RWPE2 (cell line): ENCODE measurements around the gene SH3BP5L.
A peak's percentile ranks its signal among the peaks of the same experiment; 100 is the strongest.

ENCODE experiments used
- ATAC-seq: fragments of 200-7000 bp; cut with Tn5 transposase; 3 replicates; pipeline ENCODE4 v1.9.1; 2021; ENCODE audit warnings: low read depth
- DNase-seq: peaks from one replicate; pipeline ENCODE4 v3.0.0-alpha.2; 2020; ENCODE audit warnings: low spot score
- H3K27ac ChIP-seq: fragments of 450-650 bp; 2 replicates; pipeline ENCODE4 v1.5.1; 2017; ENCODE audit warnings: mild to moderate bottlenecking; ENCODE audit not compliant: poor library complexity, severe bottlenecking
- H3K27me3 ChIP-seq: fragments of 250-450 bp; sonication (Bioruptor Pico); 2 replicates; pipeline ENCODE4 v1.5.1; 2021; ENCODE audit warnings: mild to moderate bottlenecking, moderate library complexity; ENCODE audit not compliant: insufficient read depth, poor library complexity, severe bottlenecking
- H3K36me3 ChIP-seq: fragments of 250-450 bp; sonication (Bioruptor Pico); 2 replicates; pipeline ENCODE4 v1.5.1; 2020; ENCODE audit warnings: low read depth, mild to moderate bottlenecking, moderate library complexity
- H3K4me1 ChIP-seq: fragments of 250-450 bp; sonication (Bioruptor Pico); 2 replicates; pipeline ENCODE4 v1.5.1; 2021; ENCODE audit warnings: mild to moderate bottlenecking, moderate library complexity; ENCODE audit not compliant: insufficient read depth, poor library complexity, severe bottlenecking
- H3K4me3 ChIP-seq: fragments of 250-450 bp; sonication (Bioruptor Pico); 2 replicates; pipeline ENCODE4 v1.5.1; 2021; ENCODE audit warnings: mild to moderate bottlenecking, moderate library complexity; ENCODE audit not compliant: severe bottlenecking
- H3K9me3 ChIP-seq: fragments of 250-450 bp; sonication (Bioruptor Pico); 2 replicates; pipeline ENCODE4 v1.5.1; 2021; ENCODE audit warnings: mild to moderate bottlenecking, moderate library complexity; ENCODE audit not compliant: severe bottlenecking
- TF ChIP-seq, protein P1 (sequence below): fragments of 450-650 bp; IDR thresholded peaks from one replicate; pipeline ENCODE4 v1.5.1; 2017; ENCODE audit warnings: mild to moderate bottlenecking, moderate library complexity; ENCODE audit not compliant: poor library complexity, severe bottlenecking

SH3BP5L gene

DNA sequence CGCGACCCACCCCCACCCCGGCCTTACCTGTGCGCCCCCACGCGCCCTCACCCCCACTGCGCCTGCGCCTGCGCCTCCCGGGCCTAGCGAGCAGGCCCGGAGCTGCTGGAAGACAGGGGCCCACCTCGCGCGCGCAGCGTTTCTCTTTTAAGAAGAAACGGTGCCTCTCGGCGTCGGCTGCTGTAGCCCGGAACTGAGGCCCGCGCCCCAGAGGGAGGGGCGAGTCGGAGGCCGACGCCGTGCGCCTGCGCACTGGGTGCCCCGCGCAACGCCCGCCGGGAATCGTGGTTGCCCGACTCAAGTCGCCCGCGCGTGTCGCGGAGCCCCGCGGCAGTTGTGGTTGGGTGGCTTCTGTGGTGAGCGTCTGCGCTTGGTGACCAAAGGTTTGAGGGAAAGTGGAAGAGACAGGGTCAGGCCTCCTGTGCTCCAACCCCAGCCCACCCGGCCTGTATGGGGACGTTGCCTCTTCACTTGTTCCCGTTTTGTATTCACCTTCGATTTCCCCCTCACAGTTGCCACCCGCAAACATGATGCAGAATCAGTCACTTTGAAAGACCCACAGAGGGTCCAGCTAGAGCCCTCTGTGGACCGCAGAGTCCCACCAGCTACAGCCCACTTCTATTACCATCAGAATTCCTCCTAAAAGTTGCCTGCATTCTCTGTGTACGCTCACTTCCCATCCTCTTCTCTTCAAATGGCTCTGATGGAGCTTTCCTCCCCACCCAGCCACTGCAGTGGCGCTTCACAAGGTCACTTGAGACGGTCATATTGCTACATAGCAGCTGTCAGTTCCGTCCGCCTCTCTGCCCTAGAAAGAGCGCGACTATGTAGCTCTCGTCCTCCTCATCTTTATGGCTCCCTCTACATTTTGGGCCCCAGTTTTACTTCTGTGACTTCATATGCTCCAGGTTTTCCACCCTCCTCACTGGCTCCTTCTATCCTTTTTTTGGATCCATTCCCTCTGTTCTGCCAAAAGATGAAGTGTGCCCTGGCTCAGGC lies 33.5 kb upstream of the SH3BP5L start, which contains the start of gene ZNF692:
ZNF692 (minus strand) TSS at position 195 of the 999 bp plus-strand sequence. CDS start 776 bp downstream, outside the sequence.
- Histone ChIP-seq H3K27me3 (no peaks in the 10 kb centered on the region), H3K36me3 (peaks cover 18% of the 10 kb centered on the region), H3K4me1 (no peaks in the 10 kb centered on the region), H3K9me3 (no peaks in the 10 kb centered on the region), H3K4me3 (peak within 1 kb of the TSS; percentile 49), H3K27ac (peak within 1 kb of the TSS; percentile 62)
- ATAC-seq (peak; percentile 85), DNase-seq (peak; percentile 93)
- TF ChIP-seq, protein P1, sequence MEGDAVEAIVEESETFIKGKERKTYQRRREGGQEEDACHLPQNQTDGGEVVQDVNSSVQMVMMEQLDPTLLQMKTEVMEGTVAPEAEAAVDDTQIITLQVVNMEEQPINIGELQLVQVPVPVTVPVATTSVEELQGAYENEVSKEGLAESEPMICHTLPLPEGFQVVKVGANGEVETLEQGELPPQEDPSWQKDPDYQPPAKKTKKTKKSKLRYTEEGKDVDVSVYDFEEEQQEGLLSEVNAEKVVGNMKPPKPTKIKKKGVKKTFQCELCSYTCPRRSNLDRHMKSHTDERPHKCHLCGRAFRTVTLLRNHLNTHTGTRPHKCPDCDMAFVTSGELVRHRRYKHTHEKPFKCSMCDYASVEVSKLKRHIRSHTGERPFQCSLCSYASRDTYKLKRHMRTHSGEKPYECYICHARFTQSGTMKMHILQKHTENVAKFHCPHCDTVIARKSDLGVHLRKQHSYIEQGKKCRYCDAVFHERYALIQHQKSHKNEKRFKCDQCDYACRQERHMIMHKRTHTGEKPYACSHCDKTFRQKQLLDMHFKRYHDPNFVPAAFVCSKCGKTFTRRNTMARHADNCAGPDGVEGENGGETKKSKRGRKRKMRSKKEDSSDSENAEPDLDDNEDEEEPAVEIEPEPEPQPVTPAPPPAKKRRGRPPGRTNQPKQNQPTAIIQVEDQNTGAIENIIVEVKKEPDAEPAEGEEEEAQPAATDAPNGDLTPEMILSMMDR, result no peak

DNA sequence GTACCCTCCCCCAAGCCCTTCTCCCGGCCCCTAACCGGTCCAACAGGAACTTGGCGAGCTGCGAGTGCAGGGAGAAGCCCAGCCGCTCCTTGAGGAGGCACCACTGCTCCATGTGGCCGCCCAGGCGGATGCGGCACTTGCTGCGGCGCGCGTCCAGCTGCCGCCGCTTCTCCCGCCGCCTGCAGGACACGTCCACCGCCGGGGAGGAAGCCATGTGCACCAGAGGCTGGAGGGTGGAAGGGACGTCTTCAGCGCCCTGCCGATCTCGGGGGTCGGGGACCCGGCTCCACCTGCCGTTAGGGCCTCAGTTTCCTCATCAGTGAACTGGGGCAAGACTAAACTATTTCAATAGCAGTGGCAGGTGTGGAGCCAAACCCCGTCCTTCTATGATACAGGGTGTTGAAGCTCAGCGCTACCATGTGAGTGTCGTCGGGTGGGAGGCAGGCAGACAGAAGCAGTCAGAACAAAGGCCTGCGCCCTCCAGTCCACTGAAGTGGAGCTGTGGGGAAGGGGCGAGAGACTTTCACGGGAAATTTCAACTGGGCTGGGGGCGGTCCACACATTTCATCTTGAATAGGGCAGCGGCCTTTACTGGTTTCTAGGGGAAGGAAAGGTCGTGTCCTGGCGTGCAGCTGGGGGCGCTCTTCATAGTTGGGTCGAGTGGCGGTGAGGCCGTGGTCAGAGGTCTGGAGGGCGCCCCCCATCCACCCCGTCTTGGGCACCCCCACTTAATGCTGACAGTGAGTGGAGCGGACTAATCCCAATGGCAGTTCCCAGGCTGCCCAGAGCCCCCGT lies 32.6 kb upstream of the SH3BP5L start:
- H3K27me3 ChIP-seq, result no peaks in the 10 kb centered on the region
- H3K36me3 ChIP-seq, result peaks cover 25% of the 10 kb centered on the region
- no peaks in the 10 kb centered on the region for H3K4me1 ChIP-seq
- DNase-seq (no peak), ATAC-seq (peak; percentile 58)
- peak overlapping the region; percentile 62 for H3K27ac ChIP-seq
- TF ChIP-seq, protein P1, result peak; percentile 34
- H3K4me3 ChIP-seq, result peak overlapping the region; percentile 49
- no peaks in the 10 kb centered on the region for H3K9me3 ChIP-seq

DNA sequence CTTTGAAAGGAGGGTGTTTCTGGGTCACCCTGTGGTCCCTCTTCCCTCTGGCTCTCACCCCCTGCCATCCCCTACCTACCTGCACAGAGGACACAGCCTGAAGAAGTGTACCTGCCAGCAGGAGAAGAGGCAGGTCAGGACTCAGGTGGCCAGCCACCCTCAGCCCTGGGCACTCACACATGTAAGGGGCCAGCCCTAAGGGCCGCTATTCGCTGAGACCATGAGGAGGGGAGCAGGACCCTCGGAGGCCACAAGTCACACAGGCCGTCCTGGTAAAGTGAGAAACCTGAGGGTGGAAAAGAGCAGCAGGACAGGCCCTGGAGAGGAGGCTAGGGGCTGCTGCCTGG lies 32.0 kb upstream of the SH3BP5L start:
- no peaks in the 10 kb centered on the region for H3K9me3 ChIP-seq
- no peaks in the 10 kb centered on the region for H3K4me1 ChIP-seq
- H3K36me3 ChIP-seq, result peaks cover 25% of the 10 kb centered on the region
- DNase-seq (no peak), ATAC-seq (no peak; the same call in 2 of the 3 replicates)
- TF ChIP-seq, protein P1, result no peak
- no peaks in the 10 kb centered on the region for H3K27me3 ChIP-seq
- peak overlapping the region; percentile 62 for H3K27ac ChIP-seq
- H3K4me3 ChIP-seq, result peak overlapping the region; percentile 49

DNA sequence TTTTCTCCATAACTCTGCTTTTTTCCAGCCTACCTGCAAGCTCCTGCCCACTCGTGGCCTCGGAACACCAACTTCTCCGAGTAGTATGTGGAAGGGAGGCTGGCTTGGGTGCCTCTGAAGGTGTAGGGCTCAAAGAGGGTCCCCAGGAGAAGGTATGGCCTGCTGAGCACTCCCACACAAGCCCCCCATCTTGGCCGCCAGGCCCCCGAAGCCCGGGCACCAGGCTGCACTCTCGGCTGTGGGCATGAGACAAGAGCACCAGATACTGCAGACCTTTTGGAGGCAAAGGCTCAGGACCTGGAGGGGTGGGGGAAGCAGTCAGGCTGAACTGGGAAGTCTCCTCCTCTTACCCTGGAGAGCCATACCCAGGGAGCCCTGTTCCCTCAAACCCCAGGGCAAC lies 31.5 kb upstream of the SH3BP5L start:
- H3K27me3 ChIP-seq, result no peaks in the 10 kb centered on the region
- H3K4me1 ChIP-seq, result no peaks in the 10 kb centered on the region
- H3K27ac ChIP-seq, result no peak overlapping the region
- H3K36me3 ChIP-seq, result peaks cover 25% of the 10 kb centered on the region
- no peaks in the 10 kb centered on the region for H3K9me3 ChIP-seq
- peak overlapping the region; percentile 49 for H3K4me3 ChIP-seq
- TF ChIP-seq, protein P1, result no peak
- ATAC-seq, result no peak
- no peak for DNase-seq
